Measurements from ENCODE around the gene ANKMY2.
"Not testable (repeated sequence)": the region's sequence is repeated elsewhere in the genome, so short reads cannot be mapped to it uniquely, and the experiment has no call there.

Gene ANKMY2

DNA sequence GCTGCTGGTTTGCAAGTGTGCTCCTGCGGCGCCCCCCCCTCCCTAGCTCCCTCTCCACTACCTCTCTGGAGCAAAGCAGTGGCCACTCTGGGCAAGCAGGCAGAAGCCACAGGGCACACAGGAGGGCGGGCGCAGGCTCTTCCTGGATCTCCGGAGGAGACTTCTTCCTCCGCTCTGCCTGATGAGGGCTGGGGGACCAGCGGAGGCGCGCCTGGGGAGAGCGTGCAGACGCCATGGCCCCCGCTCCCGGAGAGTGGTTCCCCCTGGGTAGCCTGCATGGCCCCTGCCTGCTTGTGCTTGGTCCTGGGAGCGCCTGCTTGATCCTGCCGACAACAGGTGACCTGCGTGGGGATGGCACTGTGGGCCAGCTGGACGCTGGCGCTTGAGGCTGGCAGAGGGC, 29.0 kb downstream of the ANKMY2 start:
- DNase-seq: no peak

DNA sequence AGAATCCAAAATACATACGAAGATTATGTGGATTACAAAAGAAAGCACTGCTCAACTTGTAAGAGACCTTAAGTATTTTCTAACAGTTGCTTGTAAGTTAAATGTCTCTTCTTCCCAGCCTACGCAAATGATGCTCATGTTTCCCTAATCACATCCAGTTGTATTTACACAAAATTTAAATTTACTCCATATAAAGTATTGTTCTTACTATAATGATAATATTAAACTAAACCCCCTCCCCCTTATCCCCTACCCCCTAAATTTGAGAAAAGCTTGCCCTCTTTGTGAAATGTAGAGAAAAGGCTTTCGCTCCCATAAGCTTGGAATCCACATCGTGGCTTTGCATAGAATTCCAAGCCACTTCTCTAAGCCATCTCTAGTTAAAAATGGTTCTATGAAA, 29.4 kb downstream of the ANKMY2 start:
- no peak for DNase-seq

DNA sequence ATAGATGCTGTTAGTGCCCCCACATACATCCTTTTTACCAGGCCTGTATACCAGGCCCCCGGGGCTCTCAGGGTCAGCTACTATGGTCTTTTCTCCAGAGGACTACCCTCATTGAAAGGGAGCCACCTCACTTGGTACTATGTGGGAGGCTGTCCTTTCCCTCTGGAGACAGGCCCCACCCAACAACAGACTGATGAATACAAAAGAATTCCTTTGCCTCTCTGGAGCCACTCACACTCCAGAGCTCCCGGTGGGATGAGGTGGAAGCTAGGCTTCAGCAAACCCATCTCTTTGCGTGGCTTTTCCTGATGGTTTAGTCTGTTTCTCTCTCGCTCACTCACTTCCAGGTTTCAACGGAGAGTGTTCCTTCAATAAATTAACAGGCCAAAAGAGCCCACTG, 30.3 kb downstream of the ANKMY2 start:
- DNase-seq: no peak

DNA sequence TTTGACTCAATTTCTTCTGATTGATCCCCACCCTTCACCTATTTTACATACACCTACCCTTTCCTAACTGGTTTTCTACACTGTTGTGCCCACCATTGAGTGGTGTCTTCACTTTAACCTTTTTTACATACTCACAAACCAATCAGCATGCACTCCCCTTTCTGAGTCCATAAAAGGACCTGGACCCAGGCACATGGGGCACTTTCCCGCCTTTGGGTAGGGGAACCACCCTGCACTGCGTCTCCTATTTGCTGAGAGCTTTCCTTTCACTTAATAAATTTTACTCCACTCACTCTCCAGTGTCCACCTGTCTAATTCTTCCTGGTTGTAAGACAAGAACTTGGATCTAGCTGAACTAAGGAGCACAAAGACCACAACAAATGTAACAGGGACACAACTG, 33.8 kb downstream of the ANKMY2 start:
- no peak for DNase-seq

DNA sequence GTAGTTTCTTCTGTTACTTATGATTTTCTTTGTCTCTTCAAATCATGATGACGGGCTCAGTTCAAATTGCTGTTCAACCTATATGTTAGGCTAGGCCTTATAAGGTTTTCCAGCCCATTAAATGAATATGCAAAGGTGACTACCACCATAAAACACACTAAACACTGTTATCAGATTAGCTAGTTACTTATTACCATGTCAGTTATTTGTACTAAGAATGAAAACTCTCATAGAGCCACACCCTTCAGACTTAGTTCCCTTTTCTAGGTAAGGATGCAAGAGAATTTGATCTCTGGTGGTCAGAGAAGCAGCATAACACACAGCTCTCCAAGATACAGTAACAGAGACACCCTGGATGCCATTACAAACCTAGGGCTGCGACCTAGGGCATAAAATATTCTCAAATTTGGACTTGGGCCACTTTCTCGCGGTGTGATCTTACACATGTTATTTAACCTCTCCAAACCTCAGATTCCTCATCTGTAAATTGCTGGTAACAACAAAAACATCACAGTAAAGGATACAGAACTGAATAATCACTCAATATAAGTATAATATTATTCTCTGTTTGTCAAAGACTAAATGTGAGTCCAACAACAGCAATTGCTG, 35.6 kb downstream of the ANKMY2 start:
- DNase-seq: no peak

DNA sequence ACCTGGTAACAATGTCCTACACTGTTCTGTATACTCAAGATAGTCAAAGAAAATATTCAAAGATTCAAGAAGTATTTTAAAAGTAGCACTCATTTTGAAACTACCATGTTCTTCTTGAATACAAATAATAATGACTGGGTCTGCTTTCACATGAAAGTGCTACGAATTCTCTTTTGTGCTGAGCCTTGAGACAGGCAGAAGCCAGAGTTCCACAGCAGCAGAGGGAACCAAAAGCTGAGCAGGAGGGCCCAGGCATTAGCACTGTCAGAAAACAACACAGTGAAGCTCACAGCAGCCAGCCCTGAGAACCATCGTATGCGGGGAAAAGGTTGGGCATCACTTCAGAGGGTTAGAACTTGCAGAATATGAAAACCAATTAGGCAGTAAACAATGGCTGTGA, 38.9 kb downstream of the ANKMY2 start:
- DNase-seq: no peak

DNA sequence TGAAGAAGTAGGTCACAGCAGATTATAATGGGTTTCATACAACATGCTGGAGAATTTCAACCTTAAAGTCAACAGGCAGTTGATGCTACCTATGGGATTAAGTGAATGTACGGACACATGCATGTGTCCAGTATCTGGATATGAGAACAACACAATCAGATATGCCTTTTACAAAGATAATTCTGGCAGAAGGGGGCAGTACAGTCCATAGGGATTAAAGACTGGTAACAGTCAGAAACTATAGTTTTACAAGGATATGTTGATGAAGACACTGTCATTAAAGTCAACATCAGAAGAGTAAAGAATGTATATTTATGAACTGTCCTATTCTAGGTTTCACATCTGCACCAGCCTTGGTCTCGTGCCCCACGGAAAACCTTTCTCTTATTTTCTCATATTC, 41.5 kb downstream of the ANKMY2 start:
- no peak for DNase-seq

DNA sequence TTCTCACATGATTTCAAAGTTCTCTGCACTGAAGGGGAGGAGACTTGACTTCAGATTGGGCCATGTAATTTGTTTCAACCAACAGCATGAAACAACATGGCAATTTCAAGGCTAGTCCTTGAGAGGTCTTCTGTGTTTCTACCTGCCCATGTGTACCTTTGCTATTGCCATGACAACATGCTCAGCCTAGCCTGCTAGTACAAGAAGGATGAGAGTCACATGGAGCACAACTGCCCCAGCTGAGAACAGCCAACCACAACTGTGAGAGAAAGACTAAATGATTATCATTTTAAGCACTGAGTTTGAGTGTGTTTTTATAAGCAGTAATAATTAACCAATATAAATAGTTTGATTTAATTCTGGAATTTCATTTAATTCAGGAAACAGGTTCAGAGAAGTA, 41.9 kb downstream of the ANKMY2 start:
- DNase-seq: no peak

DNA sequence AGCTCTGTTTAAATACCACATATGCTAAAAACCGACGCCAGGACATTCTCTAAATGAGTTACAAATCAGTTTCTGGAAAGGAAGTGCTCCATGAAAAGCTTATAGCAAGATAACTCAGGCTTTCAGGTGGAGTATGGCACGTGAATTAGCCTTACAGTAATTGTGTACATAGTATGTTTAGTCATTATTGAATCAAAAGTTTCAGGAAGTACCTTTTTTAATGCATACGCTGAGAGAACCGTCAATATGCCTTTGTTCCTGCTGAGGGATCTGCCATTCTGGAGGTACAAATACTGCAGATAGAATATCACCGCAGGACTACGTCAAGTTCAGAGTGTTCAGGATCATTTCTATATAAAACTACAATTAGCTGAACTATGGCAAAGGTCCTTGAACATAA, 45.7 kb downstream of the ANKMY2 start:
- DNase-seq: no peak

DNA sequence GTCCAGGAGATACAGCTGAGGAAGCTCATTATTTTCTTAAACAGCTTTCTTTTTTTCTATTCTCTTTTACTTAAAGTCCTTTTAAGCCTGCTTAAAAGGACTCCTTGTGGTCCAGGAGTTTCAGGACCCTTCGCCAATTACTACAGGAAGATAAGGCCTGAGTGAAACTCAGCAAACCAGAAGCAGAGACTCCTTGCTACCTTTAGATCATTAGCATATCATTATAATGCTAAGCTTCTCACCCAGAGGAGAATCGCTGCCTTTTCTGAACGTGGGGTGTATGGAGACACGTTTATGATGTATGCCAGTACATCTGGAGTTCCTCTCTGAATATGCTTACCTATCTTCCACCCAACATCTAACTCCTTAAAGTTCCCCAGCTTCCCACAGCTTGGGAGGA, 47.5 kb downstream of the ANKMY2 start:
- DNase-seq: no peak

DNA sequence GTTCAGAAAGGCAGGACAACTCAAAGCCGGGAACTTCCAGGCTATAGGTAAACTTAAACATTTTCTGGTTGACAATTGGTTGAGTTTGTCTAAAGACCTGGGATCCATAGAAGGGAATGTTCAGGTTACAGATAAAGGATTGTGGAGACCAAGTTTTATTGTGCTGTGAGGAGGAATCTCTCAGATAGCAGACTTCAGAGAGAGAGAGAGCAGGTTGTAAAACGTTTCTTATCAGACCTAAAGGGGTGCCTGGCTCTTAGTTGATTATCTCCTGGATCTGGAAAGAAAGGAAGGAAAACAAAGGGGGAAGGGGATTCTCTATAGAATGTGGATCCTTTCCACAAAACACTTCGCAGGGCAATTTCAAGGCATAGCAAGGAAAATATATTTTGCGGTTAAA, 50.0 kb downstream of the ANKMY2 start:
- not testable (repeated sequence) for DNase-seq

DNA sequence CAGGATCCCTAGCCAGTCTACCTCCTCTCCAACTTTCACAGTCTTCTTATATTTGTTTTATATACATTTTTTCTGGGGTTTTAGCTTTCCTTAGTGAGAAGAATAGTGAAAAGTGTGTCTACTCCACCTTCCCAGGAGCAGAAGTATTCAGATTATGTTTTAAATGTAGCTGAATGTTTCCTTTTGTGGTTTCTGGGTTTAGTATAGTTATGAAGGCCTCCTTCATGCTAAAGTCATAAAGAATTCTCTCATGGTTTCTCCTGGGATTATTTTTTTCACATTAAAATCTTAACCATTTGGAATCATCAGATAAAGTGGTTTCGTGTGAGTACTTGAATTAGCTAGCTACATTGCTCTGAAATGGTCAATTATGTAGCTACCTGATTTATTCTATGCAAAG, 50.9 kb downstream of the ANKMY2 start:
- DNase-seq: no peak

DNA sequence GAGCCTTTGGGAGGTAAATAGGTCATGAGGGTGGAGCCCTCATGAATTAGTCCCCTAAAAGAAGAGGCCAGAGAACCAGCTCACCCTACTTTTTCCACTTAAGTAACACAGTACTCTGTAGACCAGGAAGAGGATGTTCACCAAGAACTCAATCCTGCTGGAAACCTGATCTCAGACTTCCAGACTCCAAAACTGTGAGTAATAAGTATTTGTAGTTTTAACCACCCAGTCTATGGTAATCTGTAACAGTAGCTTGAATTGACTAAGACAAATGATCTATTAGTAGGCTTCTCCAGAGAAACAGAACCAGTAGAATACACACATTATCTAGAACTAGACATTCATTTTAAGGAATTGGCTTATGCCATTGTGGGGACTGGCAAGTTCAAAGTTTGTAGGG, 51.5 kb downstream of the ANKMY2 start:
- DNase-seq: no peak

DNA sequence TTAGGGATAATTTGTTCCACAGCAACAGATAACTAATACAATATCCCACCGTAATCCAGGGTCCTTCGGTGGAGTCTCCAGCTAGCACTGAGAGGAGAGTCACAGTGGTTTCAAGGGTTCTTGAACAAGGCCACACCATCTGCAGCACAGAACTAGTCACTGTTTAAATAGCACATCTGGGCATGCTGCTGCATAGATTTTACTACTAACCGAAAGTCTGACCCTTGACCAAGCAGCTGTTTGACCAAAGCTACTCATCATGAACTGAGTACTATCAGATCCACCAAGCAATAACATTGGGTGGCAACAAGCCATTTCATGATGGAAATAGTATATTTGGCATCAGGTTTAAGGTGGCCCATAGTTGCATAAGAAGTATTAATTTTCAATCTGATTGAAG, 53.2 kb downstream of the ANKMY2 start:
- no peak for DNase-seq

DNA sequence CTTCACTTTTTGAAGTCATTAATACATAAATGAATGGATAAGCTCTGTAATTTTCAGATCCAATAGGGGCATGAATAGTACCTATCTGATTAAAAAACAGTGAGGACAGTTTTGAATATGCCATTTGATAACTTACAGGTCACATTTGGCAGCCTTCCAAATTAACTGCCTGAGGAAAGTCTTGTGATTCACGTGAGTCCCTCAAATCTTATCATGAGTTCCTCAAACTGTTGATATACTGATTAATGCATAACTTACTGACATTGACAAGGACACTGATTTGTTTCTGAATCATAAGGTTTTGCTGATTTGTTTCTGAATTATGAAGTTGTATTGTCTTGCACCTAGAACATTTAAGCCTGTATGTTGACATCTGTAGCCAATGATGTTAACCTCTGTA, 55.1 kb downstream of the ANKMY2 start:
- DNase-seq: no peak

DNA sequence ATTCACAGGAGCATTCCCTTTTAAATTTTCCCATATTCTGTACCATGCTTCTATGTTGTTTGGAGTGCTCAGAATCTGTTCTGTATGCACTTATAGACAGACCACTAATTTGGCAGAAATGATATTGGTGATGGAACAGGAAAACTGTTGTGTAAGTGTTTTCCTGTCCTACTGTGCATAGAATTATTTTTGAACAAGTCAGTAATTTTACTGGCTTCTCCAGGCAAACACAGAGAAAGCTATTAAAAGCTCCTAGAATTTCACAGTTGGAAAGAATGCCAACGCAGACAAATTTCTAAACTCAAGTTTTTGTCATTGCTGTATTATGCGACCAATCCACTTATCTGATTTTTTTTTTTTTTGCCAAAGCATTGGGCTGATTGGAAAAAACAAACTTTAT, 55.7 kb downstream of the ANKMY2 start:
- DNase-seq: no peak

DNA sequence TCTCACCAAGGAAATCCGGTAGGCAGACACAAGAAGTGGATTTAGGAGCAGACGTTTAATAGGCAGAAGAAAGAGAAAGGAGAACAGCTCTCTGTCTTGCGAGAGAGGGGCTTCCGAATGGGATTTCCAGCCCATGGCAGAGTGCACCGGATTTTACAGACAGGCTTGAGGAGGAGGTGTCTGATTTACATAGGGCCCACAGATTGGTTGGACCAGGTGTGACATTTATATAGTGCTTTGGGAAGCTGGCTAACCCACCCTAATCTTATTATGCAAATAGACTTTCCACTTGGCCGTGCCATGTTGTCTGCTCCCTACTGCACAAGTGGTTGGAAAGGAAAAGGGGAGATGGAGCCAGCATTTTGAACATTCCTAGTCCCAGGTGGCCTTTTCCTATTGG, 57.8 kb downstream of the ANKMY2 start:
- DNase-seq: no peak

DNA sequence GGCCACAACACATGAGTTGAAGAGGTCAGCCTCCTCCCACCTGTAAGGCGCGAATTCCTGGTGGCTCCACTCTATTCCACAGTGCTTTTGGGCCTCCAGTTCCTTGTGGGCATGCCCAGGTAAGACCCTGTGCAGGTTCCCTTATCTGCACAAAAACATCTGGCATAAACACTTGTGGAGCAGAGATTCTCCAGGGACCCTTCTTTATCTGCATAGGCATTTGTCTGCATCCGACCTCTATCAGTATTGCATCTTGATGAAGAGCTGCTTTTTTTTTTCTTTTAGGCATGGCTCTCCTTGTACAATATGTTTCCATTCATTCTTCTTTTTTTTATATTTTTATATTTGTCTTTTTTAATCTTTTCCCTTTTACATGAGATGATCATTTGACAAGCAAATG, 58.4 kb downstream of the ANKMY2 start:
- DNase-seq: no peak

DNA sequence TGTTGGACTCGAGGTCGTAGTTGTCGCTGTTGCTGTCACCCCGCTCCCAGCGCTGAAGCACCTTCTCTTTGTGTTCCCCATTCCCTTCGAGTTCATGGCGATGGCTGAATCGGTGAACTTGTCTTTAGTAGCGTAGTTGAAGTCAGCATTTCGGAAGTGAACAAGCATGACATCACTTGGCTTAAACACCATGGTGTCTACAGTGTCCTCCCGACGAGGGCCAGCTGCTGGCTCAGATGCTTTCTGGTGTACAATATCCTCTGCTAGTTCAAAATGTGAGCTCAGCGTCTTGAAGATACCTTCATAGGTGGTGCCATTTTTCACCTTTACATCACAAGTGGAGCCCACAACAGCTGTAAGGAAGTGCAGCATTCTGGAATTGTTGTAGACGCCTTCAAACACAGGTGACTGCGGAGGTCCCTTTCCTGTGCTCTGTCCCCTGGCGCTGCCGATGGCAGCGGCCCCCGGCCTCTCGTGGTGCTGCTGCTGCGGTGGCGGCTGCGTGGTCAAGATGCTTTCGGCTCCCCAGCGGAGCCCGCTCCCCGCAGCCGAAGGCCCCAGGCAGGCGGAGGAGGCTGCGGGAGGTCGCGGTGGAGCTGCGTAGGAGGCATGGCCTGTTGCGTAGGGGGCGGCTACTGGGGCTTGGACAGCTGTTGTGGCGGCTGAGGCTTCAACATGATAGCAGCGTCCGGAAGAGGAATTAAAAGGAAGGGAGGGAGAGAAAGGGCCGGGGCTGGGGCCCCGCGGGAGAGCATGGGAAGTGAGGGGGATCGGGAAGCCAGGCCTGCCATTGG, 59.3 kb downstream of the ANKMY2 start:
- no peak for DNase-seq

DNA sequence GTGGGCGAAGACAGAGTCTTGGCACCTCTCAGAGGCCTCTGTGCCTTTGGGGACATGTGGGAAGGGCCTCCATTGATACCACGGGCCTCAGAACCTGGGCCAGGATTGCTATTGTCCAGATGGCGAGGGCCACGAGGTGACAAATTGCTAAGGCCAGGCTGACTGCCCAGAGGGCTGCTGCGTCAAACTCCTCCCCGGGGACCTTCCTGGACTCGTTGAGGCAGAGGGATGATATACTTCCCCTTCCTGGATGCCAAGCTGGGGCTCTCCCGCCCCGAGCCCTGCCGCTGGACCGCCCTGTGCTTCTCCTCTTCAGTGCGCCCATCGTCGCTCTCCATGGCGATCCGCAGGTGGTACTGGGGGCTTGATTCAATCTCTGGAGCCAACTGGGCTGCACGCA, 60.0 kb downstream of the ANKMY2 start:
- DNase-seq: no peak

DNA sequence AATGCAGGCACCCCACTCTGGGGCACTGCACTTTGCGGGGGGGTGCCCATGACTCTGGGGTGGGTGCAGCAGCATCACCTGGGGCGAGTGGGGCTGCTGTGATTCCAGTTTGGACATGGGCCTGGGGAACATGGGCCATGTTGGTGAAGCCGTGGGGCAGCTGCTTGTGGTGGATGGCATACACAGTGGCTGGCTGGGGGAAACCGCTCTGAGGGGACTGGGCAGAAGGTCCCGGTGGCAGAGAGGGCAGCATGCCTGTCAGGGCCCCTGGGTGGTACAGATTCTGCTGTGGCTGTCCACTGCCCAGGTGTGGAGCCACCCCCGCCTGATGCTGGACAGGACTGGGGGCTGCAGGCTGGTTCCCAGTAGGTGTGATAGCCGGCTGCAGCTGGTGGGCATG, 61.7 kb downstream of the ANKMY2 start:
- no peak for DNase-seq

DNA sequence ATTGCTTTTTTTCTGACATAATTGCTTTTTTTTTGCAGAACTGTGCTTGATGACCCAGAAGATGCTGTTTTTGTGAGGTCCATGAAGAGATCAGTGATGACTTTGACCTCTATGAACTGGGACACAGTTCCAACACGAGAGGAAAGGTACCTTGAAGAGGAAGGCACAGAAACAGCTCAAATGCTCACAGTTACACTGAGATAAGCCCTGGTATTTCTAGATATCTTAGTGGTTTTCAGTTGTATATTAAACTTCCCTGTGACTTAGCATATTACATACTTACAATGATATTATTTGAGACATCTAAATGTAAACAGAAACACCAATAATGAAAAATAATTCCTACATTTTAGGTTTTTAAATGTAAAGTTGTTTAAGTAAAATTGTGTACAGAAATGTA, 64.3 kb downstream of the ANKMY2 start:
- DNase-seq: no peak

DNA sequence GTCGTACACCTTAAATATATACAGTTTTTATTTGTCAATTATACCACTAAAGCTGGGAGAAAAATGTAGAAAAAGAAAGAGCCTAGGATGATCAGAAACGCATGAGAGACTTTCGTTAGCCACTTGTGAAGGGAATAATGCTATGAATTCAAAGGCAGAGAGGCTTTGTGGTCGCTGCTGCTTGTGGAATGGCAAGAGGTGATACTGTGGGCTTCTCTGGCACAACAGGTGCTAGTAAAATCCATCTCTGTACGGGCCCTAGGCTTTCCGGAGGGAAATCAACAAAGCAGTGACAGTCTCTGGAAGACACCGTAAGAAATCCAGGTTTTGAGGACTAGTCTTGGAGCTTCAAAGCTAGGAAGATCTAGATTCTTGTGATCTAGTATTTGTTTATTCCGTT, 66.3 kb downstream of the ANKMY2 start:
- no peak for DNase-seq

DNA sequence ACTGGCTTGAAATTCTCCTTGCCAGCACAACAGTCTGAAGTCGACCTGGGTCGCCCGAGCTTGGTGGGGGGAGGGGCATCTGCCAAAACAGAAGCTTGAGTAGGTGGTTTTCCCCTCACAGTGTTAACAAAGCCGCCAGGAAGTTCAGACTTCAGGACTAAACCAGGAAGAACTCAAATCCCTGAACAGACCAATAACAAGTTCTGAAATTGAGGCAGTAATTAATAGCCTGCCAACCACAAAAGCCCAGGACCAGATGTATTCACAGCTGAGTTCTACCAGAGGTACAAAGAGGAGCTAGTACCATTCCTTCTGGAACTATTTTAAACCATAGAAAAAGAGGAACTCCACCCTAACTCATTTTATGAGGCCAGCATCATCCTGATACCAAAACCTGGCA, 73.6 kb downstream of the ANKMY2 start:
- no peak for DNase-seq

DNA sequence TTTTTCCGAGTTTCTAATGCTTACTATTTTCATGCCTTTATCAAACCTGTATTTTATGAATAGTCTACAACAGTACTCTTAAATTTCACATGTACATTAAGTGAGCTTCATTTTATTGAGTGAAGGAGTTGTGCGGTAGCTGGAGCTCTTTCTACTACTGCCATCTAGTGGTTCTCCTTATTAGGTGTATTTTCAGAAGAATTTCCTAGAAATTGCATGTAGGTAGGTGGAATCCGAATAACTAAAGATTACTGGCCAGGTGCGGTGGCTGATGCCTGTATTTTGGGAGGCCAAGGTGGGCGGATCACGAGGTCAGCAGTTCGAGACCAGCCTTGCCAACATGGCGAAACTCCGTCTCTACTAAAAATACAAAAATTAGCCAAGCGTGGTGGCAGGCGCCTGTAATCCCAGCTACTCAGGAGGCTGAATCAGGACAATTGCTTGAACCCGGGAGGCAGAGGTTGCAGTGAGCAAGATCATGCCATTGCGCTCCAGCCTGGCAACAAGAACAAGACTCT, 80.6 kb downstream of the ANKMY2 start:
- no peak for DNase-seq

All from activated naive CD4-positive, alpha-beta T cell (primary cell).